Tibial artery (tissue), 4 donors: Measurements from ENCODE around the gene PRRG2.
A peak's percentile ranks its signal among the peaks of the same experiment; 100 is the strongest.

Experiments used
- DNase-seq, 2 donors: peaks; one replicate each; pipeline ENCODE4 v3.0.0-alpha.2; 2019
- H3K27ac ChIP-seq, 2 donors: fragments of 200-600 bp; sonication (generic) in 1 of 2; 1 replicate in 1 of 2; 2 replicates in 1 of 2; pipeline ENCODE4 v1.5.1; 2018 to 2019; ENCODE audit warnings: mild to moderate bottlenecking in 1 of 2
- H3K27me3 ChIP-seq, 2 donors: fragments of 200-600 bp; sonication (generic) in 1 of 2; one replicate each; pipeline versions ENCODE4 v1.5.1 to v1.6.0; 2016 to 2019
- H3K36me3 ChIP-seq, 3 donors: fragments of 200-600 bp; sonication (generic) in 2 of 3; one replicate each; pipeline ENCODE4 v1.5.1; 2016 to 2019; ENCODE audit warnings: mild to moderate bottlenecking in 2 of 3
- H3K4me1 ChIP-seq, 4 donors: fragments of 200-600 bp; sonication (generic) in 2 of 4; 1 replicate in 3 of 4; 2 replicates in 1 of 4; pipeline ENCODE4 v1.5.1; 2016 to 2019
- H3K4me3 ChIP-seq, 2 donors: fragments of 200-600 bp; sonication (generic) in 1 of 2; 1 replicate in 1 of 2; 2 replicates in 1 of 2; pipeline ENCODE4 v1.5.1; 2018 to 2019; ENCODE audit warnings: mild to moderate bottlenecking in 2 of 2
- H3K9me3 ChIP-seq, 3 donors: fragments of 200-600 bp; sonication (generic) in 1 of 3; one replicate each; pipeline ENCODE4 v1.5.1; 2016 to 2019
- intact Hi-C: fragments of 100-400 bp; cut with DNase I; formaldehyde crosslinking; loops from one replicate; pipeline ENCODE4 v1.15.0; 2023; ENCODE audit warnings: low total_unique reads
- TF ChIP-seq, protein P1 (sequence below), 2 experiments: fragments of 200-600 bp in 1 of 2; fragments of 450-650 bp in 1 of 2; IDR thresholded peaks; one replicate each; pipeline ENCODE4 v1.5.1; 2017 to 2019; ENCODE audit warnings: antibody characterized with exemption in 2 of 2, mild to moderate bottlenecking in 1 of 2, moderate library complexity in 1 of 2

PRRG2 gene

DNA sequence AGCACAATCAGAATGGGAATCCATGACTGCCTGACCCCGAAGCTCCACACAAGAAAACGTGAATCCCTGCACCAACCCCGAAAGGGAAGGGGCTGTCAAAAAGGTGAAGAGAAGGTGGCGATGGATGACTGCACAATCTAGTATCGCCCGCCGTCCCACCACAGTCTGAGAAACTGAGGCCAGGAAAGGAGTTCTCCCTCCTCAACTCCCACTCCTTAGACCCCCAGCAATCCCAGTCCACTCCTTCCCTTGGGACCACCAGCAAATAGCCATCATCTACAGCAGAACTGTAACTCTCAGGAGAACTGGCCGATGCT lies 1.2 kb upstream of the PRRG2 start:
- Histone ChIP-seq H3K4me3 (peak overlapping the region; percentile 58 to 66), H3K27me3 (no peaks in the 10 kb centered on the region), H3K4me1 (peaks cover 0 to 24% (median 15%) of the 10 kb centered on the region in 4 donors), H3K27ac (peak overlapping the region; percentile 64 to 82), H3K9me3 (no peaks in the 10 kb centered on the region), H3K36me3 (peaks cover 5 to 15% (median 15%) of the 10 kb centered on the region in 3 donors)
- no peak for DNase-seq
- TF ChIP-seq, protein P1, sequence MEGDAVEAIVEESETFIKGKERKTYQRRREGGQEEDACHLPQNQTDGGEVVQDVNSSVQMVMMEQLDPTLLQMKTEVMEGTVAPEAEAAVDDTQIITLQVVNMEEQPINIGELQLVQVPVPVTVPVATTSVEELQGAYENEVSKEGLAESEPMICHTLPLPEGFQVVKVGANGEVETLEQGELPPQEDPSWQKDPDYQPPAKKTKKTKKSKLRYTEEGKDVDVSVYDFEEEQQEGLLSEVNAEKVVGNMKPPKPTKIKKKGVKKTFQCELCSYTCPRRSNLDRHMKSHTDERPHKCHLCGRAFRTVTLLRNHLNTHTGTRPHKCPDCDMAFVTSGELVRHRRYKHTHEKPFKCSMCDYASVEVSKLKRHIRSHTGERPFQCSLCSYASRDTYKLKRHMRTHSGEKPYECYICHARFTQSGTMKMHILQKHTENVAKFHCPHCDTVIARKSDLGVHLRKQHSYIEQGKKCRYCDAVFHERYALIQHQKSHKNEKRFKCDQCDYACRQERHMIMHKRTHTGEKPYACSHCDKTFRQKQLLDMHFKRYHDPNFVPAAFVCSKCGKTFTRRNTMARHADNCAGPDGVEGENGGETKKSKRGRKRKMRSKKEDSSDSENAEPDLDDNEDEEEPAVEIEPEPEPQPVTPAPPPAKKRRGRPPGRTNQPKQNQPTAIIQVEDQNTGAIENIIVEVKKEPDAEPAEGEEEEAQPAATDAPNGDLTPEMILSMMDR (IDR thresholded peaks at IDR 0.05) = no peak
- intact Hi-C loops = no loop called here

DNA sequence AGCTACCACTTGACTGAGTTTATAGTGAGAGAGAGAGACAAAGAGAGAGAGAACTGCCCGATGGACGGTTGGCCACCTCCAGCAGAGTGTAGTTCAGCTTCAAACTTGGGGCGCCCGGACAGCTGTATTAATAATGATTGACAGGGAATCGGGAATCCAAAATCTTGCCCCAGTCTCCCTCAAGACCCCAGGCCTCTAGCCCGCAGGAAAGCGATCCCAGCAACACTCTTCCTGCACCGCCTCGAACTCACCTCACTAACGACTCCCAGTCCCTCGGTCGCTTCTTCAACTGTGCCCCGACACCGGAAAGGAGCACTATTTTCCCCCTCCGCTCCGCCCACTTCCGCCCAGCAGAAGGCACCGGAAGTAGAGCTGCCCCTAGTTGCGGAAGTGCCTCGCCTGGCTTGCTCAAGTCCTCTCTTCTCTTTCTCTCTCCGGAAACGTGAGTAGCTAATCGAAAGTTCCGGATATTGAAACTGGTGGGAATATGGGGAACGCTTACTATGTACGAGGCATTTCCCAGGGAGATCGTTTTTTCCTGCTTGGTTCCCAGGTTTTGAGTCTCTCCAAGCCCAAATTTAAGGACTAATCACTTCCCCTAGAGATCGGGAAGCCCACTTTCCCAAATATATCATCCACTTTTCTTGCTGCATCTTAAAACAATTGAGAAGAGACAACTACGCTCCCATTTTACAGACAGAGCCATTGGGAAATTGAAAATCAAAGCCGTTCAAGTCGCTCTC lies 681 bp upstream of the PRRG2 start, which contains the start of gene NOSIP:
Gene NOSIP (minus strand): TSS at position 293 of the 743 bp plus-strand sequence. CDS start 19,865 bp downstream, outside the sequence.
- intact Hi-C loops = no loop called here
- peak; percentile 94 to 97 for DNase-seq
- peaks cover 3 to 11% (median 10%) of the 10 kb centered on the region in 3 donors for H3K36me3 ChIP-seq
- H3K4me3 ChIP-seq = peak within 1 kb of the TSS; percentile 58 to 66
- peaks cover 0 to 24% (median 15%) of the 10 kb centered on the region in 4 donors for H3K4me1 ChIP-seq
- TF ChIP-seq, protein P1 (IDR thresholded peaks at IDR 0.05) = no peak
- no peaks in the 10 kb centered on the region for H3K9me3 ChIP-seq
- peak within 1 kb of the TSS; percentile 64 to 82 for H3K27ac ChIP-seq
- no peaks in the 10 kb centered on the region for H3K27me3 ChIP-seq

DNA sequence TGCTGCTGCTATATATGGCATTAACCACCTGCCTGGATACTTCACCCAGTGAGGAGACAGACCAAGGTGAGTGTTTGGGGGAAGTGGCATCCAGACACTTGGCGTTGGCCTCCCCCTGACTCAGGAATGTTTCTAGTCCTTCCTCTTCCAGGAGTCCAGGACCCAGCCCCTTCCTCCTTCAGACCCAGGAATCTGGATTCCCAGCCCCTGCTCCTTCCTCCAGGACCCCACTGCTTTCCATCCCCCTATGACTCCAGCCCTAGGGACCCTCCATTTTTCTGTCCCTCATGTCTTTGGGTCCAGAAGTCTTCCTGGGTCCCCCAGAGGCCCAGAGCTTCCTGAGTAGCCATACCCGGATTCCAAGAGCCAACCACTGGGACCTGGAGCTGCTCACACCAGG lies 2.1 kb downstream of the PRRG2 start:
- TF ChIP-seq, protein P1 (IDR thresholded peaks at IDR 0.05) = no peak
- H3K4me1 ChIP-seq = peaks cover 0 to 19% (median 12%) of the 10 kb centered on the region in 4 donors
- no peaks in the 10 kb centered on the region for H3K36me3 ChIP-seq
- H3K27me3 ChIP-seq = no peaks in the 10 kb centered on the region
- no peak overlapping the region for H3K27ac ChIP-seq
- no peak overlapping the region for H3K4me3 ChIP-seq
- DNase-seq = no peak
- no peaks in the 10 kb centered on the region for H3K9me3 ChIP-seq
- intact Hi-C loops = no loop called here

DNA sequence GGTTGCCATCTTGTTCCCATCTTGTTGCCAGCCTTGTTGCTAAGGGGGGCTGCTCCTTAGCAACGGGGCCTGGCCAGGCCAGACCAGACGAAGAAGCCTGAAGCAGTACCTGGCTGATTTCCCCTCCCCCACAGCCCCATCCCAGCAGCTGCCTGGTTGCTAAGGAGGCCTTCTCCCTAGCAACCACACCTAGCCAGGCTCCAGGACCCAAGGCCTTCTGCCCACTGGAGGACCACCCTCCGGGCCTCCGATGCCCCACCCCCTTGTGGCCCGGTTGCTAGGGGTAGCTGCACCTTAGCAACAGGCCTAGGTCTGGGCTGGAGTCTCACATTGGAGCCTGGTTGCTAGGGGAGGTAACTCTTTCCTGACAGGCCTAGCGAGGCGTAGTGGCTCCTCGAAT lies 3.9 kb downstream of the PRRG2 start:
- intact Hi-C loops = no loop called here
- H3K27ac ChIP-seq = no peak overlapping the region
- H3K9me3 ChIP-seq = no peaks in the 10 kb centered on the region
- no peaks in the 10 kb centered on the region for H3K36me3 ChIP-seq
- no peaks in the 10 kb centered on the region for H3K27me3 ChIP-seq
- peaks cover 0 to 11% (median 2%) of the 10 kb centered on the region in 4 donors for H3K4me1 ChIP-seq
- no peak for DNase-seq
- no peak overlapping the region for H3K4me3 ChIP-seq
- TF ChIP-seq, protein P1 (IDR thresholded peaks at IDR 0.05) = no peak

DNA sequence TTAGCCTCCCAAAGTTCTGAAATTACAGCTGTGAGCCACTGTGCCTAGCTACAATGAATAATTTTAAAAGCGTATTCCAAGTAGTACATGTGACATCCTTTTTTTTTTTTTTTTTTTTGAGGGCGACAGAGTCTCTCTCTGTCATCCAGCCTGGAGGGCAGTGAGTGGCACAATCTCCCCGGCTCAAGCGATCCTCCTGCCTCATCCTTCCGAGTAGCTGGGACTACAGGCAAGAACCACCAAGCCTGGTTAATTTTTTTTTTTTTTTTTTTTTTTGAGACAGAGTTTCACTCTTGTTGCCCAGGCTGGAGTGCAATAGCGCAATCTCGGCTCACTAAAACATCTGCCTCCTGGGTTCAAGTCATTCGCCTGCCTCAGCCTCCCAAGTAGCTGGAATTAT lies 6.1 kb downstream of the PRRG2 start:
- no peak overlapping the region for H3K4me3 ChIP-seq
- intact Hi-C loops = no loop called here

More for the DNA sequence above, 6.1 kb downstream of the PRRG2 start:
- Histone ChIP-seq H3K9me3 (no peaks in the 10 kb centered on the region), H3K36me3 (no peaks in the 10 kb centered on the region), H3K4me1 (peaks cover 0 to 13% (median 3%) of the 10 kb centered on the region in 4 donors), H3K27ac (no peak overlapping the region), H3K27me3 (no peaks in the 10 kb centered on the region)
- DNase-seq = no peak
- TF ChIP-seq, protein P1 (IDR thresholded peaks at IDR 0.05) = no peak
